Endothelial cell of umbilical vein (primary cell): ENCODE results near the gene PLEKHA8. TPM values are rescaled to one million over a fixed set of nuclear protein-coding genes. Genes with fewer than 3 reads are reported as not detected.

Source experiments
- BruUV-seq: library from RNA; stranded (reverse); fragments of 400-500 nt; replicated peaks from 2 replicates; lab custom pipeline; 2021; lab: Mats Ljungman, UMichigan
- CTCF ChIA-PET: fragments of 300-600, 350-600 bp; sonication (Branson Sonifier 250); formaldehyde crosslinking; loops from one replicate; lab custom pipeline; 2021; ENCODE audit warnings: antibody characterized with exemption, inconsistent platforms; lab: Charles Lee
- POLR2A ChIA-PET: fragments of 300-600, 350-600 bp; sonication (Branson Sonifier 250); formaldehyde crosslinking; loops from one replicate; lab custom pipeline; 2021; ENCODE audit warnings: antibody characterized with exemption, inconsistent platforms; lab: Charles Lee
- DNase-seq: peaks from one replicate; pipeline ENCODE4 v3.0.0-alpha.2; 2011; ENCODE audit warnings: low read depth, low spot score
- FAIRE-seq: peaks from 2 replicates; lab custom pipeline; 2011; peaks lifted over from hg19 to GRCh38; lab: Jason Lieb, UNC
- H2AFZ ChIP-seq: 2 replicates; pipeline ENCODE4 v1.6.0; 2012; ENCODE audit warnings: low read depth, low read length, control low read depth, inconsistent platforms
- H3K27ac ChIP-seq: 2 replicates; pipeline ENCODE4 v1.5.1; 2011; ENCODE audit warnings: low read depth, mild to moderate bottlenecking, control low read depth, low read length, moderate library complexity; ENCODE audit not compliant: insufficient read depth
- H3K27me3 ChIP-seq, 2 experiments: 2 replicates each; pipeline versions ENCODE4 v1.6.0 to v1.6.1; 2011; ENCODE audit warnings: low read length in 2 of 2, mixed read lengths in 1 of 2; ENCODE audit not compliant: control insufficient read depth in 2 of 2, insufficient read depth in 2 of 2
- H3K36me3 ChIP-seq, 2 experiments: 2 replicates in 1 of 2; 3 replicates in 1 of 2; pipeline ENCODE4 v1.5.1; 2011; ENCODE audit warnings: low read length in 2 of 2, mild to moderate bottlenecking in 1 of 2, moderate library complexity in 1 of 2; ENCODE audit not compliant: control insufficient read depth in 2 of 2, insufficient read depth in 2 of 2; ENCODE audit errors: extremely low read depth in 1 of 2
- H3K4me1 ChIP-seq: 3 replicates; pipeline ENCODE4 v1.5.1; 2011; ENCODE audit warnings: mild to moderate bottlenecking, low read length; ENCODE audit not compliant: control insufficient read depth, insufficient read depth; ENCODE audit errors: extremely low read depth
- H3K4me2 ChIP-seq: 2 replicates; pipeline ENCODE4 v1.6.1; 2011; ENCODE audit warnings: low read length, control low read depth, mixed read lengths; ENCODE audit not compliant: insufficient read depth
- H3K4me3 ChIP-seq, 3 experiments: fragments of 200-600 bp in 1 of 3; sonication (generic), shearing (Covaris generic) in 1 of 3; replicated peaks in 1 of 3; 2 replicates each; pipeline ENCODE4 v1.5.1; 2011 to 2016; ENCODE audit warnings: control low read depth in 3 of 3, low read length in 3 of 3, mild to moderate bottlenecking in 2 of 3, inconsistent platforms in 1 of 3, low read depth in 1 of 3, moderate library complexity in 1 of 3; ENCODE audit not compliant: insufficient read depth in 1 of 3
- H3K79me2 ChIP-seq: 2 replicates; pipeline ENCODE4 v1.6.0; 2012; ENCODE audit warnings: low read length, inconsistent platforms; ENCODE audit not compliant: control insufficient read depth, insufficient read depth
- H3K9ac ChIP-seq: replicated peaks from 2 replicates; pipeline ENCODE3; 2011; ENCODE audit warnings: low read length, control low read depth; ENCODE audit not compliant: insufficient read depth; ENCODE audit errors: extremely low read depth
- H3K9me1 ChIP-seq: replicated peaks from 3 replicates; pipeline ENCODE4 v1.6.0; 2011; ENCODE audit warnings: mild to moderate bottlenecking, low read length; ENCODE audit not compliant: control insufficient read depth, insufficient read depth; ENCODE audit errors: extremely low read depth
- H3K9me3 ChIP-seq: replicated peaks from 2 replicates; pipeline ENCODE4 v1.5.1; 2012; ENCODE audit warnings: low read length, inconsistent platforms; ENCODE audit not compliant: control insufficient read depth, insufficient read depth
- H4K20me1 ChIP-seq: replicated peaks from 2 replicates; pipeline ENCODE3; 2011; ENCODE audit warnings: mild to moderate bottlenecking, low read length; ENCODE audit not compliant: control insufficient read depth, insufficient read depth; ENCODE audit errors: extremely low read depth
- CTCF ChIP-seq, 2 donors: IDR thresholded peaks; 1 replicate in 1 of 2; 2 replicates in 1 of 2; pipeline ENCODE4 v1.5.1; 2011; ENCODE audit warnings: low read length in 2 of 2, mild to moderate bottlenecking in 2 of 2, moderate library complexity in 2 of 2, control low read depth in 1 of 2, inconsistent platforms in 1 of 2, low read depth in 1 of 2; ENCODE audit not compliant: insufficient read depth in 1 of 2; ENCODE audit errors: extremely low read depth in 1 of 2
- EZH2 ChIP-seq: IDR thresholded peaks from 2 replicates; pipeline ENCODE4 v1.6.1; 2012; ENCODE audit warnings: borderline replicate concordance, low read depth, mild to moderate bottlenecking, moderate library complexity, low read length, inconsistent platforms; ENCODE audit not compliant: severe bottlenecking
- FOS ChIP-seq: IDR thresholded peaks from 2 replicates; pipeline ENCODE4 v1.6.1; 2011; ENCODE audit warnings: mild to moderate bottlenecking, low read length, moderate library complexity, borderline replicate concordance; ENCODE audit not compliant: insufficient read depth
- GATA2 ChIP-seq: IDR thresholded peaks from 2 replicates; pipeline ENCODE4 v1.7.0; 2011; ENCODE audit warnings: low read depth, mild to moderate bottlenecking, moderate library complexity, mixed read lengths, low read length; ENCODE audit not compliant: insufficient read length, insufficient read depth
- JUN ChIP-seq: IDR thresholded peaks from 2 replicates; pipeline ENCODE4 v1.6.1; 2011; ENCODE audit warnings: borderline replicate concordance, low read depth; ENCODE audit not compliant: insufficient read length, insufficient read depth
- MAX ChIP-seq: IDR thresholded peaks from 2 replicates; pipeline ENCODE4 v1.6.1; 2011; ENCODE audit not compliant: insufficient read depth, insufficient read length
- MYC ChIP-seq: IDR thresholded peaks from one replicate; pipeline ENCODE4 v1.6.1; 2011; ENCODE audit warnings: mild to moderate bottlenecking, low read depth, low read length
- POLR2A ChIP-seq: IDR thresholded peaks from 2 replicates; pipeline ENCODE4 v1.6.1; 2012; ENCODE audit warnings: low read depth, mild to moderate bottlenecking, control low read depth, low read length
- POLR2AphosphoS5 ChIP-seq: IDR thresholded peaks from 2 replicates; pipeline ENCODE4 v1.6.1; 2012; ENCODE audit warnings: low read depth, mild to moderate bottlenecking, control low read depth, low read length, moderate library complexity; ENCODE audit not compliant: insufficient read depth
- dilution Hi-C: fragments of 300-500 bp; cut with MboI; formaldehyde crosslinking; loops from one replicate; pipeline ENCODE4 v1.15.0; 2019; ENCODE audit warnings: low sequenced_read_pairs; ENCODE audit not compliant: extremely low pct_ligation_motif_present
- intact Hi-C: fragments of 100-400 bp; cut with micrococcal nuclease; formaldehyde crosslinking; loops from one replicate; pipeline ENCODE4 v1.10.0; 2022
- polyA plus RNA-seq, 4 experiments: library from polyadenylated mRNA; depleted of rRNA in 3 of 4; stranded (reverse) in 3 of 4; unstranded in 1 of 4; fragments of >200 nt; gene quantifications; 2 replicates each; pipeline versions ENCODE4 v1.2.1 to v1.2.3, GENCODE V29; 2011 to 2012; ENCODE audit warnings: missing spikeins in 1 of 4
- total RNA-seq: library from RNA; stranded (reverse); gene quantifications from 2 replicates; pipeline ENCODE4 v1.2.3, GENCODE V29; 2021

Gene PLEKHA8
- total and polyA plus RNA-seq, 2 donors (not counting 3 experiments of a cell fraction or from before 2014, with no cell fraction given) = 4.5 to 19.8 TPM

- POLR2A ChIA-PET = no interaction called here
- DNase-seq = no peak
- Histone ChIP-seq H3K9me1 (no peaks in the 10 kb centered on the region), H4K20me1 (no peaks in the 10 kb centered on the region), H3K4me2 (no peak overlapping the region), H3K27me3 (peaks cover 4% of the 10 kb centered on the region in 2 experiments), H3K36me3 (no peaks in the 10 kb centered on the region), H3K9ac (no peak overlapping the region), H3K9me3 (no peaks in the 10 kb centered on the region), H3K4me1 (peaks cover 22% of the 10 kb centered on the region), H3K27ac (no peak overlapping the region), H3K79me2 (no peaks in the 10 kb centered on the region), H2AFZ (no peak overlapping the region), H3K4me3 (no peak overlapping the region)
- no TSS peak for BruUV-seq
- intact Hi-C loops (no loop called here), dilution Hi-C loops (no loop called here)
- CTCF ChIA-PET = interaction anchor here (1.9 kb wide), 1 partner anchor 108 kb away, joined by 5 read pairs; no protein-coding TSS in a partner anchor
- TF ChIP-seq MAX (no peak), EZH2 (no peak), GATA2 (no peak), FOS (no peak), MYC (no peak), JUN (no peak), POLR2A (no peak), CTCF (IDR thresholded peaks at IDR 0.05; ENCODE audit: extremely low read depth in 1 of 2, insufficient read depth in 1 of 2, low read depth in 1 of 2, low read length in 2 of 2) (no peak), POLR2AphosphoS5 (no peak)
- no peak for FAIRE-seq
Observed at GRCh38 chr7:30167901-30168300, 139.7 kb downstream of the PLEKHA8 start.
